Smooth muscle cell (in vitro differentiated cells): ENCODE data around the gene HSD3B2. TPM values are rescaled to one million over a fixed set of nuclear protein-coding genes. Genes with fewer than 3 reads are reported as not detected.

ENCODE experiments used
- DNase-seq: peaks from one replicate; lab custom pipeline; 2025; ENCODE audit not compliant: unreplicated experiment; lab: John Stamatoyannopoulos, UW
- H2AFZ ChIP-seq: fragments of 200-600 bp; sonication (generic); 2 replicates; pipeline ENCODE4 v1.6.0; 2016; ENCODE audit warnings: antibody characterized with exemption, low read depth, mild to moderate bottlenecking
- H3F3A ChIP-seq: fragments of 200-600 bp; sonication (generic); 2 replicates; pipeline ENCODE4 v1.6.0; 2017; ENCODE audit warnings: antibody characterized with exemption, low read depth
- H3K27ac ChIP-seq: fragments of 200-600 bp; sonication (generic); 2 replicates; pipeline ENCODE4 v1.5.1; 2016; ENCODE audit warnings: low read depth, mild to moderate bottlenecking
- H3K27me3 ChIP-seq: fragments of 200-600 bp; sonication (generic); 2 replicates; pipeline ENCODE4 v1.6.1; 2016; ENCODE audit warnings: low read depth, mild to moderate bottlenecking
- H3K36me3 ChIP-seq: fragments of 200-600 bp; sonication (generic); 2 replicates; pipeline ENCODE4 v1.5.1; 2016; ENCODE audit warnings: low read depth
- H3K4me1 ChIP-seq: fragments of 200-600 bp; sonication (generic); 2 replicates; pipeline ENCODE4 v1.5.1; 2016; ENCODE audit warnings: low read depth
- H3K4me2 ChIP-seq: fragments of 200-600 bp; sonication (generic); 2 replicates; pipeline ENCODE4 v1.6.0; 2016; ENCODE audit warnings: mild to moderate bottlenecking
- H3K4me3 ChIP-seq: fragments of 200-600 bp; sonication (generic); 2 replicates; pipeline ENCODE4 v1.5.1; 2016; ENCODE audit warnings: mild to moderate bottlenecking
- H3K79me2 ChIP-seq: fragments of 200-600 bp; sonication (generic); 2 replicates; pipeline ENCODE4 v1.6.0; 2016; ENCODE audit warnings: low read depth, mild to moderate bottlenecking
- H3K9ac ChIP-seq: fragments of 200-600 bp; sonication (generic); 2 replicates; pipeline ENCODE4 v1.6.0; 2016; ENCODE audit warnings: low read depth
- H3K9me3 ChIP-seq: fragments of 200-600 bp; sonication (generic); replicated peaks from 2 replicates; pipeline ENCODE4 v1.5.1; 2016; ENCODE audit warnings: low read depth
- H4K20me1 ChIP-seq: fragments of 200-600 bp; sonication (generic); 2 replicates; pipeline ENCODE4 v1.6.0; 2016; ENCODE audit warnings: low read depth
- CTCF ChIP-seq: fragments of 200-600 bp; sonication (generic); IDR thresholded peaks from 2 replicates; pipeline ENCODE4 v1.5.1; 2017; ENCODE audit warnings: borderline replicate concordance, mild to moderate bottlenecking, antibody characterized with exemption; ENCODE audit not compliant: insufficient read depth, poor library complexity, severe bottlenecking
- WGBS: methylation state at CpG from one replicate; pipeline ENCODE4 v1.1.7; 2016; ENCODE audit warnings: low lambda C conversion rate; 5-methylcytosine and 5-hydroxymethylcytosine counted together
- polyA plus RNA-seq: library from polyadenylated mRNA; unstranded; fragments of >200 nt; fragmentation: Nextera tagmentation; extraction: Ambion mirVana; gene quantifications from 2 replicates; pipeline ENCODE4 v1.2.1, GENCODE V29; 2016
- total RNA-seq: library from RNA; depleted of rRNA; stranded (reverse); fragments of >200 nt; gene quantifications from 2 replicates; pipeline ENCODE4 v1.2.3, GENCODE V29; 2014

HSD3B2 gene
- total and polyA plus RNA-seq, 2 experiments from 2014 or later = not detected

DNA sequence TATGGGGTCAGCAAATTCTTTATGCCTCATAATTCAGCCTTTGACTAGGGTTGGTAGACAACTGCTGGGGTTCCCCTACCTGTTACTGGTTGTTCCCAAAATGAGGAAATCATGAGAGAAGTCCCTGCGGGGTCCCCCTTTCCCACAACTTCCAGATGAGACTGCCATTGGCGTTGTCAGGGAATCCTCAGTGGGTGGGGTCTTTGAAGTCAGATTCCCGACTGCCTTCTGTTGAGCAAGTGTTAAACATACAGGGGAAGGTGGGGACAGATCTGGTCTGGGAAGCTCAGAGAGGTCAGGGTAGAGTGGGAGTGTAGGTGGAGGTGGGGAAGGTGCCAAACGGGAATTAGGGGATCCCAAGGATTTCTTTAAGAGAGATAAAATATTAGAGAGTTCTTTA lies 14.7 kb downstream of the HSD3B2 start:
- no peak overlapping the region for H3K9ac ChIP-seq
- no peaks in the 10 kb centered on the region for H3K9me3 ChIP-seq
- H3K4me1 ChIP-seq = no peaks in the 10 kb centered on the region
- WGBS = 74% methylated on average over 4 of the region's 4 CpGs
- no peaks in the 10 kb centered on the region for H3K79me2 ChIP-seq
- H3F3A ChIP-seq = no peaks in the 10 kb centered on the region
- no peak overlapping the region for H3K27ac ChIP-seq
- no peak for DNase-seq
- H3K27me3 ChIP-seq = no peaks in the 10 kb centered on the region
- H3K4me3 ChIP-seq = no peak overlapping the region
- H4K20me1 ChIP-seq = no peaks in the 10 kb centered on the region
- no peak overlapping the region for H3K4me2 ChIP-seq
- TF ChIP-seq CTCF = no peak
- H2AFZ ChIP-seq = no peak overlapping the region
- H3K36me3 ChIP-seq = no peaks in the 10 kb centered on the region

- TF ChIP-seq CTCF = no peak
- no peaks in the 10 kb centered on the region for H4K20me1 ChIP-seq
- WGBS = 92% methylated on average over 2 of the region's 2 CpGs
Measured at GRCh38 chr1:119430486-119430885, 15.5 kb downstream of the HSD3B2 start.

DNA sequence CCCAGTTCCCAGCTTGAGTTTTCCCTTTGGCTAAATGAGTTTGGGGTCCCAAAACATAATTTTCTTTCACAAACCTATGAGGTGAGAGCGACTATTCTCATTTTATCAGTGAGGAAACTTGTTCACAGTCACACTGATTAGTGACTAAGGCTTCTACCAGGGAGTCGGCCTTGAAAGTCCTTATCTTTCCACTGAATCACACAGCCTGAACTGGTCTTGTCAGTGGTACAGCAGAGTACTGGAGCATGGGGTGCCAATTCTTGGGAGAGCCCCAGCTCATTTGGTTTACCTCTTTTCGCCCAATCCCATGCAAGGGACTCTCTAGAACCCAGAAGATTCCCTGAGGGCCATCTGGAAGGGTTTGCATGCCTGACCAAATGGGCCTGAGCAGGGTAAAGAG lies 16.9 kb downstream of the HSD3B2 start:
- Histone ChIP-seq H3K36me3 (no peaks in the 10 kb centered on the region), H3K4me2 (no peak overlapping the region), H3K79me2 (no peaks in the 10 kb centered on the region), H3K4me3 (no peak overlapping the region), H2AFZ (no peak overlapping the region), H3F3A (no peaks in the 10 kb centered on the region), H4K20me1 (no peaks in the 10 kb centered on the region), H3K9ac (no peak overlapping the region), H3K9me3 (no peaks in the 10 kb centered on the region), H3K27me3 (no peaks in the 10 kb centered on the region), H3K4me1 (no peaks in the 10 kb centered on the region), H3K27ac (no peak overlapping the region)
- 61% methylated on average over 3 of the region's 3 CpGs for WGBS
- no peak for TF ChIP-seq CTCF
- no peak for DNase-seq

More at GRCh38 chr1:119430486-119430885, 15.5 kb downstream of the HSD3B2 start:
- H3K27me3 ChIP-seq = no peaks in the 10 kb centered on the region
- H3K4me1 ChIP-seq = no peaks in the 10 kb centered on the region
- no peaks in the 10 kb centered on the region for H3K79me2 ChIP-seq
- no peak overlapping the region for H3K4me3 ChIP-seq
- H3K36me3 ChIP-seq = no peaks in the 10 kb centered on the region
- H3K4me2 ChIP-seq = no peak overlapping the region
- no peak overlapping the region for H3K9ac ChIP-seq
- H3F3A ChIP-seq = no peaks in the 10 kb centered on the region
- H3K9me3 ChIP-seq = no peaks in the 10 kb centered on the region
- no peak for DNase-seq
- H3K27ac ChIP-seq = no peak overlapping the region
- no peak overlapping the region for H2AFZ ChIP-seq

- no peak overlapping the region for H2AFZ ChIP-seq
- H3K36me3 ChIP-seq = no peaks in the 10 kb centered on the region
- 89% methylated on average over 3 of the region's 3 CpGs for WGBS
- no peaks in the 10 kb centered on the region for H4K20me1 ChIP-seq
- H3K4me1 ChIP-seq = no peaks in the 10 kb centered on the region
- H3F3A ChIP-seq = no peaks in the 10 kb centered on the region
- TF ChIP-seq CTCF = no peak
- no peak overlapping the region for H3K4me2 ChIP-seq
- H3K9ac ChIP-seq = no peak overlapping the region
- no peaks in the 10 kb centered on the region for H3K79me2 ChIP-seq
- H3K9me3 ChIP-seq = no peaks in the 10 kb centered on the region
- no peak overlapping the region for H3K27ac ChIP-seq
- no peak for DNase-seq
- no peaks in the 10 kb centered on the region for H3K27me3 ChIP-seq
- H3K4me3 ChIP-seq = no peak overlapping the region
Measured at GRCh38 chr1:119435052-119435451, 20.1 kb downstream of the HSD3B2 start.
